ENCODE results near the gene SRPX.

Gene SRPX

DNA sequence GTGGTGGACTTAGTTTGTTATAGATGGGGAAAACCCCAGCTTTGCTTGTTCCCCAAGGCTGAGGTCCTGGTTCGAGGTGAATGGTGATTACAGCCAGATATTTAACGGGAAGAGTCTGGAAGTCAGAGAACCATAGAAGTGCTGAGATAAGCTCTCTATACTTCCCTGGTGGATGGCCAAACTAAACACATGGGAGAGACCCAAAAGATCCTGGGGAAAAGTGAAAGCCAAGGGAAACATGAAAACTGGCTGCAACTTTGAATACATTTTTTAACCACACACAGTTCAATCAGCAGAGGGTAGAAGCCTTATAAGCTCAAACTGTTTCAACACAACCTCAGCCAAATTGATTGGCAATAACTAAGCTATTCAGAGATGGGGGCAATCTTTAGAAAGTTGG is 29.3 kb upstream of the SRPX start:
- ChIA-PET POLR2A (no interaction called here), CTCF (no interaction called here)
- DNase-seq (ENCODE audit: extremely low spot score) = no peak
- TF ChIP-seq, protein P1, sequence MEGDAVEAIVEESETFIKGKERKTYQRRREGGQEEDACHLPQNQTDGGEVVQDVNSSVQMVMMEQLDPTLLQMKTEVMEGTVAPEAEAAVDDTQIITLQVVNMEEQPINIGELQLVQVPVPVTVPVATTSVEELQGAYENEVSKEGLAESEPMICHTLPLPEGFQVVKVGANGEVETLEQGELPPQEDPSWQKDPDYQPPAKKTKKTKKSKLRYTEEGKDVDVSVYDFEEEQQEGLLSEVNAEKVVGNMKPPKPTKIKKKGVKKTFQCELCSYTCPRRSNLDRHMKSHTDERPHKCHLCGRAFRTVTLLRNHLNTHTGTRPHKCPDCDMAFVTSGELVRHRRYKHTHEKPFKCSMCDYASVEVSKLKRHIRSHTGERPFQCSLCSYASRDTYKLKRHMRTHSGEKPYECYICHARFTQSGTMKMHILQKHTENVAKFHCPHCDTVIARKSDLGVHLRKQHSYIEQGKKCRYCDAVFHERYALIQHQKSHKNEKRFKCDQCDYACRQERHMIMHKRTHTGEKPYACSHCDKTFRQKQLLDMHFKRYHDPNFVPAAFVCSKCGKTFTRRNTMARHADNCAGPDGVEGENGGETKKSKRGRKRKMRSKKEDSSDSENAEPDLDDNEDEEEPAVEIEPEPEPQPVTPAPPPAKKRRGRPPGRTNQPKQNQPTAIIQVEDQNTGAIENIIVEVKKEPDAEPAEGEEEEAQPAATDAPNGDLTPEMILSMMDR (IDR thresholded peaks at IDR 0.05; ENCODE audit: control extremely low read depth, extremely low read depth, low read depth, missing control alignments) = no peak

DNA sequence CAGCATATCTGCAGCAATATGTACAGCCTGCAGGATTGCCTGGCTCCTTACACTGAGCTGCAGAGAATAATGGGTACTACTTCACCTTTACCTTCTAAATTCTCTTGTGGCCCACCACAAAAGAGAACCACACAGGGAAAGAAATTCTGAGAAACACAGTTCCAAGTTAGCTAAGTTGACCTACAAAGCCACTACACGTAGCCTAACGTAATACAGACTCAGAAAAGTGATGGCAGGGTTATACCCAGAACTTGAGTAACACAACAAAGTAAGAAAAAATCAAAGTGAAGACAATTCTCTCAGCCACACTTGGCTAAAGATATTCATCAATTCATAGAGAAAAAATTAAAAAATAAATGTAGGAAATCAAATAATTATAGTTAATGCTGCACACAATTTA is 26.4 kb upstream of the SRPX start:
- CTCF ChIA-PET = interaction anchor here (1.4 kb wide), 1 partner anchor 80 kb away, joined by 3 read pairs; the partner anchor contains the start of gene RPGR

DNA sequence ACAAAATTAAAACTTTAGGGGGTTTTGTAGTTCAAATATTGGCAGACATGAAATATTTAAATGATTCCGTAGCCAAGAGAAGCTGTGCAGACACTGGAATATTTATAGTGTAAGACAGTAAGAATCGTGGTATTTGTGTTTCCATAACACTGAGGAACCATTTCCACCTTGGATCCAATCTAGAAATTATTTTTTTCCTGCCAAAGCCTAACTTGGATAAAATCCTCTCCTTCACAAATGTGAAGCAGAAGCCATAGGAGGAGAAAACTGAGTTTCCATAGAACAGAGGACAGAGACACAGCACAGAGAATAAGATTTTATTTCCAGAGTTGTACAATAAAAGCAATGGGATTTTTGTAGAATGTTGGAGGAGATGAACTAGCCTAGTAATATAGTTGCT is 19.9 kb upstream of the SRPX start:
- ChIA-PET CTCF (no interaction called here), POLR2A (no interaction called here)
- TF ChIP-seq, protein P1 (IDR thresholded peaks at IDR 0.05; ENCODE audit: control extremely low read depth, extremely low read depth, low read depth, missing control alignments) = no peak
- DNase-seq (ENCODE audit: extremely low spot score) = no peak

More for the DNA sequence above, 26.4 kb upstream of the SRPX start:
- POLR2A ChIA-PET = no interaction called here
- TF ChIP-seq, protein P1 (IDR thresholded peaks at IDR 0.05; ENCODE audit: control extremely low read depth, extremely low read depth, low read depth, missing control alignments) = no peak
- DNase-seq (ENCODE audit: extremely low spot score) = no peak

DNA sequence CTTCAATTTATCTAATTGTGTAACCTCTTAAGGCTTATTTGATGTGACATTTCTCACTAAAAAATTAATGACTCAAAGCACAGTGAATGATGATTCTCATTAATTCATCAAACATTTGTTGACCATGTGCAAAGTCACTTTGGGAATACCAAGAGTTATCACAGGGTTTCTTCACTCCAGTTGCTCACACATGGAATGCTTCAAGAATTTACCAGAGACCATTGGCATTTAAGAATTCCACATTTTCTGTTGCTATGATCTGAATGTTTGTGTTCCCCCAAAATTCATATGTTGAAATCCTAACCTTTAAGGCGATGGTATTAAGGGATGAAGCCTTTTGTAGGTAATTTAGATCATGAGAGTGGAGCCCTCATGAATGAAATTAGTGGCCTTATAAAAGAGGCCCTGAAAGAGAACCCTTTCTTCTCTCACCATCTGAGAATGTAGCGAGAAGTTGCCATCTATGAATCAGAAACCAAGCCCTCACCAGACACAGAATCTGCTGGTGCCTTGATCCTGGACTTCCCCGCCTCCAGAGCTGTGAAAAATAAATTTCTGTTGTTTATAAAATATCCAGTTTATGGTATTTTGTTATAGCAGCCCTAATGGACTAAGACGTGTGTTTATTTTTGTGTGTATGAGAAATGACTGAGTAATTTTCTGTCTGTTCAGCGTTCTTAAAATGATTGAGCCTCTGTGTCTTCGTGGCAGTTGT is 16.4 kb upstream of the SRPX start:
- DNase-seq (ENCODE audit: extremely low spot score) = no peak
- ChIA-PET CTCF (no interaction called here), POLR2A (no interaction called here)
- TF ChIP-seq, protein P1 (IDR thresholded peaks at IDR 0.05; ENCODE audit: control extremely low read depth, extremely low read depth, low read depth, missing control alignments) = no peak

DNA sequence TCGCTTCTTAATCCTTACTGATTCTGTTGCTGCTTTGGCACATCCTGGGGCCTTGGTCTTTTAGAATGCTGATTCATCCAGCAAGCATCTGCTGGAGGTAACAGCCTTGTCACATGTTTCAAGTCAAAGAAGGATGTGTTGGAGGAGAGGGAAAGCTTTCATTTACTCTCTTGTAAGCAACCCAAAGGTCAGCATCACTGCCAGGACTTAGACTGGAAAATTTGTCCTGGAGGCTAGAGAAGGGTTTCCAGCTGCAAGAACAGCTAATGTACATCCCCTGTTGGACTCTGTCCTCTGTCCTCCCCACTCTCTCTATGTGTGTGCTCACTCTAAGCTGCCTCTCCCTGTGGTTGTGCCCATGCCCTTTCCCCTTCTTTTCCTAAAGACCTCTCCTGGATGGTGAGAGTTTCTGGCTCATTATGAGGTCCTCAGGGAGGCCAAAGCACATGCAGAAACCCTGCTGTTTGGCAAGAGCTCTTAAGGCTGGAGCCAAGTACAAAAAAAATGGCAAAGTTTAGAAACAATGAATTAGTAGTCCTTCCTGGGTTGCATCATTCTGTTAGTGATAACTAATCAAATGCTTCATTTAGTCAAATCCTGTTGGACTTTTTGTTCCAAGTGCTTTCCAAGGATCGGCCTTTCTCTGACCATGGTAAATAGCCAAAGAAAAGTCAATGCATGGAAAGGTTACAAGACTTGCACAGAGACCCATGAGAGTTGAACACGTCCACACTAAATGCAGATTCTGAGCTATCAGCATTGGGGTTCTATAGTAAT is 13.4 kb upstream of the SRPX start:
- POLR2A ChIA-PET = no interaction called here
- no peak for DNase-seq (ENCODE audit: extremely low spot score)
- TF ChIP-seq, protein P1 (IDR thresholded peaks at IDR 0.05; ENCODE audit: control extremely low read depth, extremely low read depth, low read depth, missing control alignments) = no peak
- CTCF ChIA-PET = interaction anchor here (2.0 kb wide), 1 partner anchor 15 kb away, joined by 6 read pairs; no protein-coding TSS in a partner anchor

DNA sequence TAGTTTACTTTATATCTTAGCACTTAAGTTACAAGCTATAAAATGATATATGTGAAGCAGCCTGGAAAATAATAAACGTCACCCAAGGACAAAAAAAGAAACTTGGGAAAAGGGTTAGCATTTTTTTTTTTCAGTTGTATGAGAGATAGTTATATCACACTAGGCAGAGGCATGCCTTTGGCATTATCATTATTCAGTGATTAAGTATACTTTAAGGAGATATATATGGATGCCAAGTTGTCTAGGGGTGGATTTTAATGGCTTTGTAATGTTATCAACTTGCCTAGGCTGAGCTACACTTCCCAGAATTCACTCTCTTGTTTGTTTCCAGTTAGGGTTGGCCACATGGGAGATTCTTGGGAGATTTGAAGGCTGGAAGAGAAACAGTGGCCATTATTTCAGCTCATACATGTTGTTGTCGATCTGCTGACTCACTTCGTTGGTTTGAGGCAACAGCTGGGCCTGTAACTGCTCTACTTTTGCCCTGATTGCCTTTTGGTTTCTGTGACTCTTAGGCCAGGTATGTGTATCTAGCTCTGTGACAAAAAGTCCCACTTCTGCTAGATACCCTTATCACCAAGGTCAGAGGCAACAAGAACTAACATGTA is 11.5 kb upstream of the SRPX start:
- TF ChIP-seq, protein P1 (IDR thresholded peaks at IDR 0.05; ENCODE audit: control extremely low read depth, extremely low read depth, low read depth, missing control alignments) = no peak
- DNase-seq (ENCODE audit: extremely low spot score) = no peak
- POLR2A ChIA-PET = no interaction called here
- CTCF ChIA-PET = interaction anchor here (0.7 to 0.9 kb wide), 2 partner anchors 10 to 29 kb away, joined by 3 read pairs; no protein-coding TSS in a partner anchor
